GM19099 (cell line): ENCODE data around the gene NDUFB5.

Experiments used
- POLR2A ChIP-seq: IDR thresholded peaks from 3 replicates; pipeline ENCODE4 v1.6.1; 2011; ENCODE audit warnings: low read depth; ENCODE audit not compliant: insufficient read length; ENCODE audit errors: extremely low read depth

NDUFB5 gene

DNA sequence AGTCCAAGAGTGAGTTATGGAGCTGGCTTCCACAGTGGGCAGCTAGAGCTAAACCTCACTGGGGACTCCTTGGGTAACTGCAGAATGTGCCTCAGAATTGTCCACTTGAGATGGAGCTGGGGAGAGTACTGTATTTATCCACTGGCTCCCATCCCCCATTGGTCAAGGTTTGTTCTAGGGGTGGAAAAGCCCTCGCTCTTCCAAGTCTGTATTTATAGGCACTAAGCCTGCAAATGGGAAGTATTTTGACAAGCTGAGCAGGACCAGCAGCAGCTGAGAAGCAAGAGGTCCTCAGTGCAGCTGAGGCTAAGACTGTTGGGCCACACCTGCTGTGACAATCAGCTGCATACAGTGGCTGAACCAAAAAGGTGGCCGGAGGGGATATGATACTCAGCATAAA, 54.0 kb downstream of the NDUFB5 start:
- no peak for TF ChIP-seq POLR2A

DNA sequence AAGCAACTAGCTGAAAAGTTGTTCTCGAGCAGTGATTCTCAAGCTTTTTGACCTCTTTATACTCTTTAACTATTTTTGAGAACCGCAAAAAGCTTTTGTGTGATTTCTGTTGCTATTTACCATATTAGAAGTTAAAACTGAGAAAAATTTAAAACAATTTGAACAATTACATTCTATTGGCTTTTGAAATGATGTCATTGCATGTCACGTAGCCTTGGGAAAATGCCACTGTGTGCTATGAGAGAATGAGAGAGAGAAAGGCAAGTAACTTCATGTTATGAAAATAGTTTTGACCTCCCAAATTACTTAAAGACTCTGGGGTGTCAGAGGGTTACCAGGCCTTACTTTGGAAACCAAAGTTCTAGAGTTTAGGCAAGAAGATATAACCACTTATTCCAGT, 56.3 kb downstream of the NDUFB5 start:
- TF ChIP-seq POLR2A: no peak

DNA sequence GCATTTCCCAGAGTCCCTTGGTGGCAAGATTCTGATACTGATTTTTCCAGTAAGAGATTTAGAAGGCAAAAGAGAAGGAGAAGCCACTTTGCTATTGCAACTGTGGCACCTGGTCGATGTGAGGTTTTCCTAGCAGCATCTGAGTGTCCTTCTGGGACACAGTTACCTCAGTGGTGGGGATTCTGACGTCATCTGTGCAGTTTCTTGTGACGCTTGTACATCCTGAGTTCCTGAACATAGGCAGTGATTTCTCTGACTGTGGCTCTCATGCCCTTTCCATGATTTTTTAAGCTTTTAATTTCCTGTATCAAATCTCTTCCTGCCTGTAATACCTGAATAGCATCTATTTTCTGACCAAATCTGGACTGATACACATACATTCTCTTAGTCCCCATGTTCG, 57.2 kb downstream of the NDUFB5 start:
- TF ChIP-seq POLR2A: no peak

DNA sequence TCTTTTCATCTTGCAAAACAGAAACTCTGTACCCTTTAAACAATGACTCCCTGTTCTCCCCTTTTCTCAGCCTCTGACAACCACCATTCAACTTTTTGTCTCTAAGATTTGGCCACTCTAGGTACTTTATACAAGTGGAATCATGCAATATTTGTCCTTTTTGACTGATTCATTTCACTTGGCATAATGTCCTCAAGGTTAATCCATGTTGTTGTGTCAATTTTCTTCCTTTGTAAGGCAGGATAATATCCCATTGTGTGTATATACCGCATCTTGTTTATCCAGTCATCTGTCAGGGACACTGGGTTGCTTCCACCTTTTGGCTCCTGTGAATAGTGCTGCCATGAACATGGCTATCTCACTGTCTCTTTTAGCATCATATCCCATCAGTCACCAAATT, 58.5 kb downstream of the NDUFB5 start:
- no peak for TF ChIP-seq POLR2A

DNA sequence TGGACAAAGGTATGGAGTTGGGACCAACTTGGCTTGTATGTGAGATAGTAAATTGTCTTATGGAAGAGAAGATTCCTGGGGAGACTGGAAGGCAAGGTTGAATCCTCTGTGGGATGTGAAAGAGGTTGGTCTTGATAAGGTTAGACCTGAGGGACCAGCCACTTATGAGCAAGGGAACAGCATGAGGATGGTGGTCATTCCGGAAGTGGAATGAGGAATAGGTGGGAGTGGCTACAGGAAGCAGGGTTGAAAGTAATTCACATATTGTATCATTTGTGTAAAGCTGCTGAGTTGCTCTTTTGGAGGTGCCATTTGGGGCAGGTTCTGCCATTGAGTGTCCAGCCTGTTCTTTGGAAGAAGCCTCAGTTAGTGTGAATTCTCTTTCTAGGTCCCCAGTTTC, 61.4 kb downstream of the NDUFB5 start:
- TF ChIP-seq POLR2A: no peak

DNA sequence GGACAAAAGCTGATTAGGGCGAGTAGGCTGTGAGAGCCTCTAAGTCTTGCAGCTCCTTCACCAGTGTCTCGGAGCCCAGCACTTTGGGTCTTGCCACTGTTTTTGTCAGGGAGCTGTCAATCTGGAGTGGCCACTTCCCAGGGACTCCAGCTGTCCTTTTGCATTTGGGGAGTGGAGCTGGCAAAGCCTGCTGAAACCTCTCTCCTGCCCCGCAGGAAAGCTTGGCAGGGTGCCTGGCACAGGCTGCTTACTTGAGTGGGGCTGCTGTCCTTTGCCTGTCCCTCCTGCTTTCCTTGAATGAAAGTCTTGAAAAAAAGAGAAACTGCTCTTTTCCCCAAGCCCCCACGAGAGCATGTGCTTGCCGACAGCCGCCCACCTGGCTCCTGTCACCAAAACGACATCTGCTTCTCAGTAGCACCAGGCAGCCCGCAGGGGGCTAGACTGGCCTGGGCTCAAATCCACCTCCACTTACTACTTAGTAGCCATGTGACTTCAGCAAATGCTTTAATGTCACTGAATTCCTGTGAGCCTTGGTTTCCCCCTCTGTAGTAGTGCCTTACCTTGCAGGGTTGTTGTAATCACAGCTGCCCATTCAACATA, 61.9 kb downstream of the NDUFB5 start:
- no peak for TF ChIP-seq POLR2A

DNA sequence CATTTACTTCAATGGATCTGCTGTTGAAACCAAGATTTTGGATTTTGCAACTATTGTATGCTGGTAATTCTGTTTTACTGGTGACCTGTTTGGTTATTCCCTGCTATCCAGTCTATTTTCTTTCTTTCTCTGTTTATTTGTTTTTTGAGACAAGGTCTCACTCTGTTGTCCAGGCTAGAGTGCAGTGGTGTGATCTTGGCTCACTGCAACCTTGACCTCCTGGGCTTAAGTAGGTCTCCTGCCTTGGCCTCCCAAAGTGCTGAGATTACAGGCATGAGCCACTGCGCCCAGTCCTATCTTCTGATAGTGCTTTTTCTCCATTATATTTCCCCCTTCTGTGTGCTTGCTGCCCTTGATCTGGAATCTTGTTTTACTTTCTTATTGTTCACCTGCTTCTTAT, 63.8 kb downstream of the NDUFB5 start:
- TF ChIP-seq POLR2A: no peak

DNA sequence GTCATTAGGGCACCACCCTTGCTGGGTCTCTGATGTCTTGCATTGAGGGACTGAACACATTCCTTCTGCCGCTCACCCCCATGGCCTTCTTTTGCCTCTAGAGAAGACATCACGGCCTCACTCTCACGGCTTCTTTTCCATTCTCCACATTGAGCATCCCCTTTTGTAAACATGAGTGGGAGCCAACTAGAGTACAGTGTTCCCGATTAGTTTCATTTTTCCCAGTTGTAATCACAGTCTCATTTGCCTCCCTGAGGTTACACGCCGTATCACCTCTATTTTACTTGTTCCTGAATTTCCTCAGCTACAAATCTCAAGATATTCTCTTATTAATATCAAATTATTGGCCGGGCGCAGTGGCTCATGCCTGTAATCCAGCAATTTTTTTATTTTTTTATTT, 65.7 kb downstream of the NDUFB5 start:
- TF ChIP-seq POLR2A: no peak

DNA sequence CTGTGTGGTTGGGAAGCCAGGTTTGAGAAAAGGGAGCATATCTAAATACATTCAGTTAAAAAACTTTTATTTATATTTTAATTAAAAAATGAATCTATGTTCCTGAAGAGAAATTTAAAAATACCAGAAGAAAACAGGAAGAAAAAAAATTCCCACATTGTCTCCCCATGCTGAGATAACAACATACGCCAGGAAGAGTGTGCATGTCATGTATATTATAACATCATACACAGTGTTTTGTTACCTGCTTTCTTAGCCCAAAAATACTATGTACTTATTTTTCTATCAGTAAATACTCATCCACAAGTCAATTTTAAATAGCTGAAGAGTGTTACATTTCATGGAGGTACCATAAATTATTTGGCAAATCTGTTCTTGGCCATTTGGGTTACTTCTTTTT, 66.7 kb downstream of the NDUFB5 start:
- TF ChIP-seq POLR2A: no peak

DNA sequence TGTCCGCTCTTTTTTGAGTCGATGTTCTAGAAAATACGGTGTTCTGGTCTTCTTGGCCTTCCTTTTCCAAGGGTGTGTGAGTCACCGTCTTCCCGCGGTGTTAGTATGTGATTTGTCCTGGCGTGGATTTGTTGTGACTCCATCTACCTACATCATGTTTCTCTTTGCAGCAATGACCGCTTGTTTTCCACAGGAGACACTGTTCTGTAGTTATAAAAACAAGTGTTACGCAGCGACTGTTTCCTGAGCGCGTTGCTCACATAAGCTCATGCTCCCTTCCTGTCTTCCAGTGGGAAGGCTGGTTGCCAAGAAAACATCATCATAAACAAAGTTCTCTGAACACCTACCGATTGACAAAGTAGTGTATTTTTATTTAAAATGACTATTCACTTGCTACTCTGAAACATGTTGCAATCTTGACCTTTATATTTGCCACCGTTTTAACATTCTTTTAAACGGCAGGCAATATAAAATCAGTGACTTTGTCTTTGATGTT, 67.2 kb downstream of the NDUFB5 start:
- no peak for TF ChIP-seq POLR2A

DNA sequence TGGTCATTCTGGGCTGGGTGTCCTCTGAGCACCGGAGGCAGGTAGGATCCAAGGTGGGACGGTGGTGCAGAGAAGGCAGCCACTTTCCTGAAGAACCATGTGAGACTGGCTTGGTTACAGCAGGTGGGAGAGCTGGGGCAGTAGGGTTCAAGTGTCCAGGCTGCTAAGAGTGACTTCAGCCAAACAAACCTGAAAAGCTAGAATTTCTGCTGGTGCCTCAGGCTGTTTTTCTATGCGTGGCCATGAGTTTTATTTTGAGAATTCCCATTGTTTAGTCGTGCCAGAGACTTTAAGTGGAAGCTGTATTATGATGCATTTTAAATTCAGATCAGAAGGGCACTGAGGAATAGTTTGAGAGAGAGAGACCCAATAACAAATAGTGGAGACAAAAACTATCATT, 68.3 kb downstream of the NDUFB5 start:
- TF ChIP-seq POLR2A: no peak

DNA sequence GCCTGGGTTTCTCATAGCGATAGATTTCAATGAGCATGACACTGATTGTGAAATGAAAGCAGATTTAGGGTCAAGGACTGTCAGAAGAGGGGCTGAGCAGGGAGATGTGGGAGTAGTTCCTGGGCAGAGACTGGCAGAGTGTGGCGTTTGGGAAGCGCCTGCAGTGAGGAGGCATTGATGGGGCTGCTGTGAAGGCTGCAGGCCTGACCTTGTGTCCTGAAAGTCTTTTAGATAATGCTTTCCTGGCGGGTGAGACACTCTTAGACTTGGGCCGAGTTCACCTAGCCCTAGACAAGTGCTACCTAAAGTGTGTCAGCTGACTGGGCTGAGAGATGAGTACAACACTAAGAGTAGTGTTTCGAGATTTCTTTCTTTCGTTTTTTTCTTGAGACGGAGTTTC, 68.9 kb downstream of the NDUFB5 start:
- no peak for TF ChIP-seq POLR2A

DNA sequence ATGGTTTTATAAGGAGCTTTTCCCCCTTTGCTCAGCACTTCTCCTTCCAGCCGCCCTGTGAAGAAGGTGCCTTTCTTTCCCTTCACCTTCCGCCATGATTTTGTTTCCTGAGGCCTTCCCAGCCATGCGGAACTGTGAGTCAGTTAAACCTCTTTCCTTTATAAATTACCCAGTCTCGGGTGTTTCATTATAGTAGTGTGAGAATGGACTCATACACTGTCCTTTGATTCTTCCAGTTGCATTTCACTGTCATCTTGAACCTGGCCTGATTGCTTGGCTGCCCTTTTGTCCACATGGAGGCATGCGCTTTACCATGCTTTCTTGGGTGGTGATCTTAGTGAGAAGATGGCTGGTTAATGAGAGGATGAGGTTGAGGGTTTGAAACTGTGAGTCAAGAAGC, 71.5 kb downstream of the NDUFB5 start:
- TF ChIP-seq POLR2A: no peak
